Cardiac fibroblast (primary cell): ENCODE results near the gene KIRREL3.

Source experiments
- DNase-seq, 2 donors: peaks; one replicate each; pipeline versions ENCODE4 v3.0.0 to v3.0.0-alpha.2; 2010; ENCODE audit warnings: low read depth in 2 of 2
- H3K4me3 ChIP-seq, 2 donors: replicated peaks in 1 of 2; 1 replicate in 1 of 2; 2 replicates in 1 of 2; pipeline ENCODE4 v1.5.1; 2011; ENCODE audit warnings: low read depth in 2 of 2, low read length in 2 of 2, mild to moderate bottlenecking in 2 of 2, moderate library complexity in 1 of 2
- TF ChIP-seq, protein P1 (sequence below): IDR thresholded peaks from one replicate; pipeline ENCODE4 v1.5.1; 2011; ENCODE audit warnings: low read depth, mild to moderate bottlenecking, low read length, inconsistent platforms

The KIRREL3 gene

GRCh38 chr11:126841999-126842398, 158.6 kb downstream of the KIRREL3 start:
- no peak for DNase-seq
- H3K4me3 ChIP-seq: no peak overlapping the region
- TF ChIP-seq, protein P1, sequence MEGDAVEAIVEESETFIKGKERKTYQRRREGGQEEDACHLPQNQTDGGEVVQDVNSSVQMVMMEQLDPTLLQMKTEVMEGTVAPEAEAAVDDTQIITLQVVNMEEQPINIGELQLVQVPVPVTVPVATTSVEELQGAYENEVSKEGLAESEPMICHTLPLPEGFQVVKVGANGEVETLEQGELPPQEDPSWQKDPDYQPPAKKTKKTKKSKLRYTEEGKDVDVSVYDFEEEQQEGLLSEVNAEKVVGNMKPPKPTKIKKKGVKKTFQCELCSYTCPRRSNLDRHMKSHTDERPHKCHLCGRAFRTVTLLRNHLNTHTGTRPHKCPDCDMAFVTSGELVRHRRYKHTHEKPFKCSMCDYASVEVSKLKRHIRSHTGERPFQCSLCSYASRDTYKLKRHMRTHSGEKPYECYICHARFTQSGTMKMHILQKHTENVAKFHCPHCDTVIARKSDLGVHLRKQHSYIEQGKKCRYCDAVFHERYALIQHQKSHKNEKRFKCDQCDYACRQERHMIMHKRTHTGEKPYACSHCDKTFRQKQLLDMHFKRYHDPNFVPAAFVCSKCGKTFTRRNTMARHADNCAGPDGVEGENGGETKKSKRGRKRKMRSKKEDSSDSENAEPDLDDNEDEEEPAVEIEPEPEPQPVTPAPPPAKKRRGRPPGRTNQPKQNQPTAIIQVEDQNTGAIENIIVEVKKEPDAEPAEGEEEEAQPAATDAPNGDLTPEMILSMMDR: no peak

DNA sequence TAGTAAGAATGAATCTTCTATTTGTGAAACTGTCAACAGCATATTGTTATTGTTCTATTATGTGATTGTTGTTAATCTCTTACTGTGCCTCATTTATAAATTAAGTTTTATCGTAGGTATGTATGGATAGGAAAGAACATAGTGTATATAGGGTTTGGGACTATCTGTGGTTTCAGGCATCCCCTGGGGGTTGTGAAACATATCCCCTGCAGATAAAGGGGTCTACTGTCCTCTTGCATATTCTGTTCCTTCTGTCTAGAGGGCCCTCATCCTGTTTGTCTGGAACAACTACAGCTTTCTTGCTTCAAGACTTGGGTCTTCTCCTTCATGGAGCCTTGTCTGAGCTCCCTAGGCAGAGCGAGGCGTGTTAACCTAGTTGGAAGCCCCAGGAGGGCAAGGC, 159.6 kb downstream of the KIRREL3 start:
- no peak overlapping the region for H3K4me3 ChIP-seq

GRCh38 chr11:126840201-126840886, 160.2 kb downstream of the KIRREL3 start:
- H3K4me3 ChIP-seq: no peak overlapping the region
- DNase-seq: no peak
- TF ChIP-seq, protein P1: no peak

More for the DNA sequence above, 159.6 kb downstream of the KIRREL3 start:
- no peak for DNase-seq
- TF ChIP-seq, protein P1: no peak

- no peak for DNase-seq
- TF ChIP-seq, protein P1: no peak
These were observed 161.1 kb downstream of the KIRREL3 start for GRCh38 chr11:126839496-126839895.

GRCh38 chr11:126838779-126839178, 161.8 kb downstream of the KIRREL3 start:
- no peak for DNase-seq
- no peak overlapping the region for H3K4me3 ChIP-seq
- TF ChIP-seq, protein P1: no peak

More at GRCh38 chr11:126839496-126839895, 161.1 kb downstream of the KIRREL3 start:
- no peak overlapping the region for H3K4me3 ChIP-seq

GRCh38 chr11:126837581-126837980, 163.0 kb downstream of the KIRREL3 start:
- H3K4me3 ChIP-seq: no peak overlapping the region
- TF ChIP-seq, protein P1: no peak
- DNase-seq: no peak

DNA sequence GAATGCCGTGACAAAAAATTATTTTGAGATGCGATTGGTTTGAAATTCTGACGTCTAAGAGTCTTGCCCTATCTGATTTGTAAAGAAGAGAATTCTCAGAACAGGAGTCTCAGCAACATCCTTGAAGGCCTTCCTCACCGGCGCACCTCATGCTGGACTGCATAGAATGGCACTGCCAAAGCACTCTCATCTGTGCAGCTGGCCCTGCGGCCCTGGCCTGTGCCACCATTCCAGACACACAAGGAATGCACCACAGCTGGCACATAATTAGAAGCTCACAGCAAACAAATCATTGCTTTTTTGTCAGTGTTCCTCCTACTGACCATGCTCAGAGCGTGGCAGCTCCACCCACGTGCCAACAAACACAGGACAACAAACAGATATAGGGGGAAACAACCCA, 166.0 kb downstream of the KIRREL3 start:
- H3K4me3 ChIP-seq: no peak overlapping the region
- DNase-seq: no peak
- TF ChIP-seq, protein P1: no peak
